PC-9 (cell line): ENCODE measurements around the gene IRF2BPL.

Experiments
- EZH2 ChIP-seq: fragments of 200-600 bp; sonication (generic); IDR thresholded peaks from 2 replicates; pipeline ENCODE4 v1.8.0; 2017; ENCODE audit warnings: antibody characterized with exemption, low read depth
- TF ChIP-seq, protein P1 (sequence below): fragments of 200-600 bp; sonication (generic); conservative IDR thresholded peaks from 2 replicates; pipeline ENCODE4 v1.6.1; 2017; ENCODE audit warnings: mixed run types, antibody characterized with exemption, mild to moderate bottlenecking, moderate library complexity

- TF ChIP-seq, protein P1, sequence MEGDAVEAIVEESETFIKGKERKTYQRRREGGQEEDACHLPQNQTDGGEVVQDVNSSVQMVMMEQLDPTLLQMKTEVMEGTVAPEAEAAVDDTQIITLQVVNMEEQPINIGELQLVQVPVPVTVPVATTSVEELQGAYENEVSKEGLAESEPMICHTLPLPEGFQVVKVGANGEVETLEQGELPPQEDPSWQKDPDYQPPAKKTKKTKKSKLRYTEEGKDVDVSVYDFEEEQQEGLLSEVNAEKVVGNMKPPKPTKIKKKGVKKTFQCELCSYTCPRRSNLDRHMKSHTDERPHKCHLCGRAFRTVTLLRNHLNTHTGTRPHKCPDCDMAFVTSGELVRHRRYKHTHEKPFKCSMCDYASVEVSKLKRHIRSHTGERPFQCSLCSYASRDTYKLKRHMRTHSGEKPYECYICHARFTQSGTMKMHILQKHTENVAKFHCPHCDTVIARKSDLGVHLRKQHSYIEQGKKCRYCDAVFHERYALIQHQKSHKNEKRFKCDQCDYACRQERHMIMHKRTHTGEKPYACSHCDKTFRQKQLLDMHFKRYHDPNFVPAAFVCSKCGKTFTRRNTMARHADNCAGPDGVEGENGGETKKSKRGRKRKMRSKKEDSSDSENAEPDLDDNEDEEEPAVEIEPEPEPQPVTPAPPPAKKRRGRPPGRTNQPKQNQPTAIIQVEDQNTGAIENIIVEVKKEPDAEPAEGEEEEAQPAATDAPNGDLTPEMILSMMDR = no peak
- no peak for TF ChIP-seq EZH2
These were observed 48.5 kb upstream of the IRF2BPL start for GRCh38 chr14:77077040-77077439.
